Pons (tissue), 1 donor: ENCODE measurements around the gene TMEM229A.
A peak's percentile ranks its signal among the peaks of the same experiment; 100 is the strongest.
"Not testable (repeated sequence)": the region's sequence is repeated elsewhere in the genome, so short reads cannot be mapped to it uniquely, and the experiment has no call there.

ENCODE experiments used
- DNase-seq: peaks from one replicate; pipeline ENCODE4 v3.0.0-alpha.2; 2016; ENCODE audit warnings: low spot score

TMEM229A gene

DNA sequence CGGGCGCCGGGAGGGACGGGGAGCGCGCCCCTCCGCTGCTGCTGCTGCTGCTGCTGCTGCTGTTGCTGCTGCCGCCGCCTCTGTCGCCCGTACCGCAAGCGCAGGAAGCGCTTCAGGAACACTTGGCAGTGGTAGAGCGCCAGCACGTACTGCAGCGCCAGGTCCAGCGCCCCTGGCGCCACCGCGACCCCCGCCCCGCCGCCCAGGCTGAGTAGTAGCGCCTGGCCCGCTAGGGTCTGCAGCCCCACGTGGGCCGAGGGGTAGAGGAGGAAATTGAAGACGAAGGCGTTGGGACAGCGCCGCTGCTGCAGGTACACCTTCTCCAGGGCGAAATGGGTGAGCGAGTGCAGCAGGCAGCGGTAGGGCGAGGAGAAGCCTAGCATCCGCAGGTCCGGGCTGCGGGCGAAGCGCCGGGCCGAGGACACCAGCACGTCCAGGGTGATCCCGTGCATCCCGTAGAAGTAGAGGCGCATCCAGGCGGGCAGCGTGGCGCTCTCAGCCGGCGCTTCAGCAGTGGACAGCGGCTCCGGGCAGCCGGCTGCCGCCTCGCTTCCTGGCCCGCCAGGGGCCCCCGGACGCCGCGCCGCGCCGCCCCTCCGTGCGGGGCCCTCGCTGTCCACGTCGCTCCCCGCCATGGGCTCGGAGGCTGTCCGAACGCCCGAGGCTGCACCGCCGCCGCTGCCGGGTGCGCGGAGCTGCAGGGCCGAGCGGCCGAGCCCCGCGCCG, at the start of gene TMEM229A:
TSS of gene TMEM229A (minus strand) at position 699 of the 726 bp plus-strand sequence. CDS start at position 635, 64 bp downstream.
- DNase-seq: peak; percentile 37

- DNase-seq: not testable (repeated sequence)
Observed at GRCh38 chr7:124082234-124082633, 49.4 kb upstream of the TMEM229A start.

- no peak for DNase-seq
Observed at GRCh38 chr7:124077546-124077945, 44.7 kb upstream of the TMEM229A start.

DNA sequence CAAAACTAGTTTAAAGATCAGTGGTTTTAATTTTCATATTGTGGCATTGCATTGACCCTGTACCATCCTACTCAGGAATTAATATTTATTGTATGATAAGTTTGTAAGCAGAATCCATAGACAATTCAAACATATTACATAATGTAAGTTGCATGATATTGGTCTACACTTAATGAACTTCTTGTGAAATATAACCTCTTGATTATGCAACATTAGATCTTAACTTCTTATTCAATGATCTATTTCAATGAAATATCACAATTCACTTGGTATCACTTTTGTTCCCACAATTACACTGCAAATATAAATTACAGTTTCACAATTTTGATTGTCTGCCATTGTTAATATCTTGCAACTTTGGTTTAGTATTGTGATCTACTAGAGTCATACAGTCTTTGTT, 44.0 kb upstream of the TMEM229A start:
- no peak for DNase-seq

- no peak for DNase-seq
Observed at GRCh38 chr7:124074007-124074406, 41.1 kb upstream of the TMEM229A start.

DNA sequence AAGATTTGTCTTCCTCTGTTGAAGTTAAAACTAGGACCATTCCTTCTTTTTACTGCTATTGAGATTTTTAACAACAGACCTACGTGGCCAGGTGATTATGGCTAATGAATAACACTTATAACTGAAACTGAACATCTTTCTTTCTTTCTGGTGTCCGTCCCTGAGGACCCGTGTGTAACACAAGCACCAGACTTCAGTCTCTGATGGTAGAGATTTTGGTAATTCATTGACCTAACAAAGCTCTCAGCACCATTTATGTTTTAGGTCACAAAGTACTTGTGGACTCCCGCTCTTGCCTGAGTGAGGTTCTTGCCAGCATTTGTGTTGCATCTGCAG, 40.4 kb upstream of the TMEM229A start:
- DNase-seq: no peak

DNA sequence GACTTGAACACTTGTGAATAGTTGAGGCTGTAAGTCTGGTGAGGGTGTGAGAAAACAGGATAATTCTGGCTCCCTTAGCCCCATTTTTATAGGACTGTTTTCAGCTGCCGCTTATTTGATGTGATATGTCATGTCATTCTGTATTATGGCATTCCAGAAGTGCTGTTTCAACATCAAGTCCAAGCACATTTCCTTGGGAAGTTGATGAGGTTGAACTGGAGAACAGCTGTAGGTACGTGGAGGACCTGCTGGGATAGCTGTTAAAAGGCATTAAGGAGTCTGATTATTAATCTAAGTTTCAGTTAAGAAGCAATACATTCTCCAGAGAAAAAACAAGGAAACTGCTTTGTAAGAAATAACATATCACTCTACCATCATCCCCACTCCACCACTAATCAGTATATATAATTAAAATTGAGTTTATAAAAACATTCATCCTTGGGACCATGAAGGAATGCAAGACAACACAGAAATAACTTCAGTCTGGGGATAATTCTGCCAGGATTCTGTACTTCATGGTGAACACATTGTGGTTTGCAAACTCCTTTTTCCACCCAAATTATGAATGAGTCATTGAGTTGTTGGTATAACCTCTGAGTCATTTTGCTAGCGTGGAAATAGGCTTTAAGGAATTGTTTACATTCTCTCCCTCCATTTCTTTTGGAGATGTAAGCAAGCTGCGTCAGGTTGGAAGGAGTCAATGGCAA, 39.9 kb upstream of the TMEM229A start:
- no peak for DNase-seq

GRCh38 chr7:124071843-124072242, 39.0 kb upstream of the TMEM229A start:
- DNase-seq: no peak

GRCh38 chr7:124062171-124062570, 29.3 kb upstream of the TMEM229A start:
- DNase-seq: no peak

- peak; percentile 52 for DNase-seq
Observed at GRCh38 chr7:124060528-124060927, 27.7 kb upstream of the TMEM229A start.

DNA sequence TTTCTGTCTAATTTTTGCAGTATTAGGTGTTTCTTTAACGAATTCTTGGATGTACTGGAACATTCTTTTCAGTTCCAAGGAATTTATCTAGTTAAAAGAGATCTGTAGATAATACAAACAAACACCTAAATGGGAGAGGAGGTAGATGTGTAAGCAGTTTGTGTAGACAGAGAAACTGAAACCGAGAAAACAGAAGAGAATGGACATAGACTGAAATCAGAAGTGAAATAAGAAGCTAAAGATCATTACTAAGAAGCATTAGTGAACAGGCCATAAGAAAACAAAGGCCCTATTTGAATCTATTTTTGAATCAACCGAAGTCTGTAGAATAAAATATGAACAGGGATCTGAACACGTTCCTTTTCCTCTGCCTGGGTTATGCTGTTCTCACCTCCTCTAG, 26.5 kb upstream of the TMEM229A start:
- DNase-seq: peak; percentile 61

- DNase-seq: peak; percentile 65
Observed at GRCh38 chr7:124058515-124058914, 25.6 kb upstream of the TMEM229A start.

DNA sequence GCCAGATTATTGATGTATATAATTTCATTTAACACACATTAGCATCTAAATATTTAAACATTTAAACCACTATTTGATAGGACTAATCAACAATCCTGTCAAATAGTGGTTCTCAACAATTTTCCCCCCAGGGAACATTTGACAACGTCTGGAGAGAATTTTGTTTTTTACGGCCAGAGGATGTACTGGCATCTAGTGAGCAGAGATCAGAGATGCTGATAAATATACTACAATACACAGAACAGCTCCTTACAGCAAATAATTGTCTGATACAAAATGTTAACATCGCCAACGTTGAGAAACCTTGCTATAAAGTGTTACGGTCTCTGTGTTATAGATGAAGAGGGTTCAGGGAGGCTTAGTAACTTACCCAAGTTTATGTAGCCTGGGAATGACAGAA, 25.0 kb upstream of the TMEM229A start:
- DNase-seq: no peak

DNA sequence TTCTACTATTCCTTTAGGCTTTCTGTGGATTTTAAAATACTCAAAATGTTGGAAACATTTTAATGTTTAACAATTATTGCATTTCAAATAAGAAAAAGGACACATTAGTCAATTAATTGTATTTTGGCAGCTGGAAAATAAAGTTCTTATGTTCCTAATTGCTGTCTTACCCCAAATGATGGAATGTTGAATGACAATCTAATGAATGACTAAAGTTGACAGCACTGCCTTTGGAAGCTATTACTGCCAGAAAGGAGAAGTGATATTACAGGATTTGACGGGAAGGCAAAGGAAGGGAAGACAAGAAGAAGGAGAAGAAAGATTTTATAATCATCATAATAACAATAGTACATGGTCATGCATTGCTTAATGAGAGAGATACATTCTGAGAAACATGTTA, 23.4 kb upstream of the TMEM229A start:
- DNase-seq: no peak

- DNase-seq: no peak
Observed at GRCh38 chr7:124051681-124052377, 19.0 kb upstream of the TMEM229A start.

GRCh38 chr7:124042826-124043225, 10.0 kb upstream of the TMEM229A start:
- DNase-seq: no peak

DNA sequence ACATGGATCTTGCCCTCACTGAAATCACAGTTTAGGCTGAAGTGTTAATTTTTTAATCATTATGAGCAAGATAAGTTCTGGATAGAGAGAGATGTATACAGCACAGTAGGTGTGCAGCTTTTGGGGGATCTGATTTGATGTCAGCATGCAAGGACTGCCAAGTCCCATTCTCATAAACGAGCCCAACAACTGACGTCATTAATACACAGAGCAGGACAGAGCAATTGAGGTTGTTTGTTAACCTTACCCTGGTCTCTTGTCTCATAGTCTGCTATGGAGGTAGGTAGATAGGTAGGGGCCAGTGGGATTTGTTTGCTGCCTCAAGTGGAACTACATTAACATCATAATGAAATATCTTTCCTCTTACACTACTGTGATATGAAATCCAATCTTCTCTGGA, 8.6 kb upstream of the TMEM229A start:
- DNase-seq: no peak

GRCh38 chr7:124037902-124038301, 5.0 kb upstream of the TMEM229A start:
- DNase-seq: not testable (repeated sequence)

DNA sequence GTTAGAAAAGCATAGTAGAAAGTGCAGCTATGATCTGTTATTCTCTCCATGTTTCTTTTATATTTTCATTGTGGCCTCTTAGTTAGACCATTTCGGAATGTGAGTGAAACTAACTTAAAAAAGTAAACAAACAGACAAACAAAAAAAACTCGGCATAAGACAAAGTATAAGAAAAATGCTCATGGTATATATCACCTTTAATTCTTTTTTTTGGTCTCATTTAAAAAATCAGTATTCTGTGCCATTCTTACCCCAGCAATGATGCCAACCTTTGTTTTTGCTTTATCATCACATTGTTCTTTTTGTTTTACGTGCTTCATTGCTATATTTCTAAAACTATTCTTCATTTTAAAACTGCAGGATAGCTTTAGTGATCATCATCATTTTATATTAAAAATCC, 2.8 kb upstream of the TMEM229A start:
- DNase-seq: peak; percentile 56

DNA sequence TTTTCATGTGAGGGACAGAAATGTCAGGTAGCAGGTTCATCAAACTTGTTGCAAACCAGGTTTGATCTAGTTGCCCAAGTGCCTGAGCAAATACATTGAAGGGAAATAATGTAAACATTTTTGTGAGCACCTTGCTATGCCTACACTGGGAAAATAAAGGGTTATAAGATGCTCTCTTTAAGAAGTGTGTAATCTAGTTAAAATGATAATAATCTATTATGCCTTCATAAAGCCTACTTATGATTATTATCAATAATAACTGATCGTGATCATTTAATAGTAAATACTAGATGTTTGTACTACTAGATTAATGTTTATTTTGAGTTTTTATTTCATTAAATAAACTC, 1.9 kb upstream of the TMEM229A start:
- no peak for DNase-seq

DNA sequence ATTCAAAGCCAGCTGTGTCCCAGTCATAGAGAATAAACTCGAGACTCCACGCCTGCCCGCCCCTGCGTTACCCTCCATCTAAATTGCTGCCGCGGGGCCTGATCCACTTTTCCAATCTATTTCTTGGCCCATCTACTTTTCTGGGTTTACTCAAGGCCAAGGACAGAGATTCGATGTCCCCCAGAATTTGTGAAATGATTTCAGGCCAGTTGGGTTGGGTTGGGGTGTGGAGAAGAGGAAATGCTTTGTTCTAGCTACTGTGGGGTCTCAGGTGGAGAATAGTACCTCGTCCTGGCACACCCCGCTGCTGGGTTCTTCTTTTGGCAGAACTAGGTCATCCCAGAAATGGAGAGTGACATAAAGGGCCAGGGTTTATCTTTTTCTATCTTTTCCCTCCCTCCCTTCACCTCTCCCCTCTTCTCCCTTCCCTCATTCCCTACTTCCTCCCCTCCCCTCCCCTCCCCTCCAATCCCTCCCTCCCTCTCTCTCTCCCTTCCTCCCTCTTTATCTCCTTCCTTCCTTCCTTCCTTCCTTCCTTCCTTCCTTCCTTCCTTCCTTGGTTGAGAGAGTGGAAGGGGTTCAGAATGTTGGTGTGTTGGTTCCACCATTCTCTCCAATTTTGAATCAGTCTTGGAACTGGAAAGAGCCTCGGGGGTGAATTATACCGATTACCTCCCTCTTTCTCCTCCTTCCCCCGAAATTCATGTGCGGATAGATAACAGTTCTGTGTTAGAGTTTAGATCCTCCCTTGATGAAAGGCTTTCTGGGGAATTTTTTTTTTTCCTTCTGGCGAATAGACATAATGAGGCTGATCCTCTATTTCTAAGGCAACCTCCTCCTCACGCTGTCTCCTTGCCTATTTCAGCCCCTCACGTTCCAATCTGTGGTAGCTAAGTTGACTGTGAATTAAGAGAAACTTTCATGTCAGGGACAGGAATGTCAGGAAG, 1.2 kb upstream of the TMEM229A start:
- DNase-seq: peak; percentile 76
